Brain pericyte (primary cell): ENCODE measurements around the gene SRGAP1.
"Not testable (repeated sequence)": the region's sequence is repeated elsewhere in the genome, so short reads cannot be mapped to it uniquely, and the experiment has no call there.

ENCODE experiments used
- DNase-seq: peaks from one replicate; pipeline ENCODE4 v3.0.0-alpha.2; 2012; ENCODE audit warnings: low read depth, low spot score

Gene SRGAP1

GRCh38 chr12:64085154-64085553 is 240.7 kb downstream of the SRGAP1 start:
- no peak for DNase-seq

- DNase-seq = no peak
Measured at GRCh38 chr12:64085996-64086395, 241.5 kb downstream of the SRGAP1 start.

- DNase-seq = no peak
Measured at GRCh38 chr12:64086946-64087345, 242.4 kb downstream of the SRGAP1 start.

- no peak for DNase-seq
Measured at GRCh38 chr12:64087761-64088160, 243.3 kb downstream of the SRGAP1 start.

GRCh38 chr12:64088431-64089349 is 244.2 kb downstream of the SRGAP1 start:
- DNase-seq = no peak

GRCh38 chr12:64090047-64090446 is 245.5 kb downstream of the SRGAP1 start:
- no peak for DNase-seq

- no peak for DNase-seq
Measured at GRCh38 chr12:64091186-64091585, 246.7 kb downstream of the SRGAP1 start.

GRCh38 chr12:64092507-64093196 is 248.2 kb downstream of the SRGAP1 start:
- no peak for DNase-seq

- no peak for DNase-seq
Measured at GRCh38 chr12:64093689-64094088, 249.2 kb downstream of the SRGAP1 start.

GRCh38 chr12:64097366-64098105 is 253.0 kb downstream of the SRGAP1 start:
- DNase-seq = no peak

GRCh38 chr12:64098709-64099354 is 254.3 kb downstream of the SRGAP1 start:
- DNase-seq = no peak

- no peak for DNase-seq
Measured at GRCh38 chr12:64099397-64099796, 254.9 kb downstream of the SRGAP1 start.

- DNase-seq = no peak
Measured at GRCh38 chr12:64102339-64102738, 257.8 kb downstream of the SRGAP1 start.

- no peak for DNase-seq
Measured at GRCh38 chr12:64103825-64104740, 259.6 kb downstream of the SRGAP1 start.

- no peak for DNase-seq
Measured at GRCh38 chr12:64105026-64105425, 260.5 kb downstream of the SRGAP1 start.

GRCh38 chr12:64107776-64108175 is 263.3 kb downstream of the SRGAP1 start:
- no peak for DNase-seq

- no peak for DNase-seq
Measured at GRCh38 chr12:64109706-64110105, 265.2 kb downstream of the SRGAP1 start.

- DNase-seq = no peak
Measured at GRCh38 chr12:64110864-64111263, 266.4 kb downstream of the SRGAP1 start.

GRCh38 chr12:64116969-64117368 is 272.5 kb downstream of the SRGAP1 start:
- no peak for DNase-seq

GRCh38 chr12:64120568-64120967 is 276.1 kb downstream of the SRGAP1 start:
- DNase-seq = no peak

GRCh38 chr12:64121086-64121485 is 276.6 kb downstream of the SRGAP1 start:
- DNase-seq = not testable (repeated sequence)
